A204.1 (cell line): Measurements from ENCODE around the gene OS9.
"Not testable (repeated sequence)": the region's sequence is repeated elsewhere in the genome, so short reads cannot be mapped to it uniquely, and the experiment has no call there.

Experiments
- FAIRE-seq: peaks from 2 replicates; lab custom pipeline; 2012; peaks lifted over from hg19 to GRCh38; lab: Jason Lieb, UNC

OS9 gene

DNA sequence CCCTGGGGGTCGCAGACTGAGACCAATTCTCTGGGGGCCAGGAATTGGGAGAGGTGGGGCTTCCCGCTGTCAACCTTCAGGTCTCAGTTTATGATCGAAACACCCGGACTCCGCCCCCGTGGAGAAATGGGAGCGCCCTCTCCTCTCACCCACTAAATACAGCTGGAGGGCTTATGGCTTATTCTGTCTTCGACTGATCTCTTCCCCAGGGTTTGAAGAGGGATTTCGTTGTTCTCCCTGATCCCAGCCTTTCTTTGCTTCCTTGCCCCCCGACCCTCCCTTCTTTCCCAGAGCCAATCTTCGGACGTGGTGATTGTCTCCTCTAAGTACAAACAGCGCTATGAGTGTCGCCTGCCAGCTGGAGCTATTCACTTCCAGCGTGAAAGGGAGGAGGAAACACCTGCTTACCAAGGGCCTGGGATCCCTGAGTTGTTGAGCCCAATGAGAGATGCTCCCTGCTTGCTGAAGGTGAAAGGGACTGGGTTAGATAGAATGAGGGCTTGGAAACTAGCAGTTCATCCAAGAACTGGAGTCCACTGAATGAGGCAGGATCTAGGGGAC lies 607 bp downstream of the OS9 start:
- FAIRE-seq = no peak

DNA sequence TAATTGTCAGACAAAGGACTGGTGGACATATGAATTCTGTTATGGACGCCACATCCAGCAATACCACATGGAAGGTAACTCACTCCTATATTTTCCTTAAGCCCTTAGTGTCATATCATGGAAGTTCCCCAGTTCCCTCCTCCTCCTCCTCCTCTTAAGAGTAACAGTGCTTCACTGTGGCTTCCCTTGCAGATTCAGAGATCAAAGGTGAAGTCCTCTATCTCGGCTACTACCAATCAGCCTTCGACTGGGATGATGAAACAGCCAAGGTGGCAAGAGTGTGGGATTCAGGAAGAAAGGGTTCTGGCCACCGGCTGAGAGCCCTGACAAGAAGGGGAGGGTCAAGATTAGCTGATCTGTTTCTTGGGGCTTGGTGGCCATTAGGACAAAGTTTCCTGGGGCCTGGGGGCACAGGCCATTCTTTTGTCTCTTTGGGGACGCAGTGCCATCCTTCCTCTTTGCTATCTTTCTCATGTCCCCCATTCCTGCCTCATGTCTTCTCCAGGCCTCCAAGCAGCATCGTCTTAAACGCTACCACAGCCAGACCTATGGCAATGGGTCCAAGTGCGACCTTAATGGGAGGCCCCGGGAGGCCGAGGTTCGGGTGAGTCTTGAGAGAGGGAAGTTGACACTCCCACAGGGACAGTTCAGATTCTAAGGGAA lies 2.0 kb downstream of the OS9 start:
- FAIRE-seq = no peak

DNA sequence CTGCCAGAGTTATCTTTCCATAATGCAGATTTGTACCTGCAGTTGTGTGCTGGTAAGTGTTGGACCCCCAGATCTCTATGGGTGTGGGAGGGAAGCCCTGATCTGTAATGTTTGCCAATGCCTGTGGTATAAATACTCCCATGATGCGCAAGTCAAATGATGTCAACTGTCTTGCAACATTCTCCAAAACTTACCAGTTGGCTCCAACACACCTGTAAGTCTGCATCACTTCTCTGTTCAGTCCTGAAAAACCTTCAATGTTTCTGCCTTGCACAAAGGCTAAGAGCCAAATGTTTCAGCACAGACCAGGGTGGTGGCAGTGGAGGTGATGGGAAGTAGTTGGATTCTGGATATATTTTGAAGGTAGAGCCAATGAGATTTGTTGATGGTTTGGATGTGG lies 3.1 kb downstream of the OS9 start:
- FAIRE-seq = no peak

DNA sequence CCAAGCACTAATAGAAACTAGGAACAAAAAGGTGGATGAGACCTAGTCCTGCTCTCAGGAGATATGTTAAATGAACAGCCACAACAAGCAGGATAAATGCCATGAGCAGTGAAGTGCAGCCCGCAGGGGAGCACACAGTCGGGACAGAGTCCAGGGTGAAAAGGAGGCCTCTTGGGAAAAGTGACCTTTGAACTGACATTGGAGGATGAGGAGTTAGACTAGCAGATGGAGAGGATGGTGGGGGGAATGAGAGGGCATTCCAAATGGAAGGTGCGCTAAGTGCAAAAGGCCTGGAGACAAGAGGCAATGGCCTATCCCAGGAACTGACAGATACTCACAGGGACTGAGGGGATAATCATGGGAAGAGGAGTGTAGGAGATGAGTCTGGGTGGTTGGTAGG lies 4.5 kb downstream of the OS9 start:
- FAIRE-seq = no peak

DNA sequence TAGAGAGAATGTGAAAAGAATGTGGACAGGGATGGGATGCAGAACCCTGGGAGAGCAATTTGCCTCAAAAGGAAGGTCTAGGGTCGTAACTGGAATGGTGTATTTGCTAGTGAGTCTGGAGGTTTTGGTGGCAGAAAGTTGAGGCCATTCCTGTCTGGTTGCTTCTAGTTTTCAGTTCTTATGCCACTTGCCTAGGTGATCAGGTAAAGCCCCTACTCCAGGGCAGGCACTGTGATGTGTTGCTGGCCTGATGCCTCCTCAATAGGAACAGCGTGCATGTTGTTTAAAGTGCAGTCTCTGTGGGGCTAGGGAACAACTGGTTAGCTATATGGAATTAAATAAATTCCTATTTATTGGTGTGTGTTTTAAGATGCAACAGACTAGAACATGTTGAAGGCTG lies 6.4 kb downstream of the OS9 start:
- no peak for FAIRE-seq

DNA sequence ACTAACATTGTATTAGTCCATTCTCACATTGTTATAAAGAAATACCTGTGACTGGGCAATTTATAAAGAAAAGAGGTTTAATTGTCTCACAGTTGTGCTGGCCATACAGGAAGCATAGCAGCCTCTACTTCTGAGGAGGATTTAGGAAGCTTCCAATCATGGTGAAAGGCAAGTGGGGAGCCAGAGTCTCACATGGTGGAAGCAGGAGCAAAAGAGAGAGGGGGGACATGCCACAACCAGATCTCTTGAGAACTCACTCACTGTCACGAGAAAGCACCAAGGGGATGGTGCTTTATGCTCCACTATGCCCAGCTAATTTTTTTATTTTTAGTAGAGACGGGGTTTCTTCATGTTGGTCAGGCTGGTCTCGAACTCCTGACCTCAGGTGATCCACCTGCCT lies 13.3 kb downstream of the OS9 start:
- FAIRE-seq = no peak

DNA sequence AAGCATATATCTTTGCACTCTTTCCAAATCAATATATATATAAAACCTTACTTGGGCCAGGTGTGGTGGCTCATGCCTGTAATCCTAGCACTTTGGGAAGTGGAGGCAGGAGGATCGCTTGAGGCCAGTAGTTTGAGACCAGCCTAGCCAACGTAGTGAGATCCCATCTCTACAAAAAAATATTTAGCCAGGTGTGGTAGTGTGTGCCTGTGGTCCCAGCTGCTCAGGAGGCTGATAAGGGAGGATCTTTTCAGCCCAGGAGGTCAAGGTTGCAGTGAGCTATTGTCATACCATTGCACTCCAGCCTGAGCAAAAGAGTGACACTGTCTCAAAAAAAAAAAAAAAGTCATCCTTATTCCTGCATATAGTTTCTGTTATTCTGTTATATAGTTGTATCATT lies 14.4 kb downstream of the OS9 start:
- FAIRE-seq = no peak

DNA sequence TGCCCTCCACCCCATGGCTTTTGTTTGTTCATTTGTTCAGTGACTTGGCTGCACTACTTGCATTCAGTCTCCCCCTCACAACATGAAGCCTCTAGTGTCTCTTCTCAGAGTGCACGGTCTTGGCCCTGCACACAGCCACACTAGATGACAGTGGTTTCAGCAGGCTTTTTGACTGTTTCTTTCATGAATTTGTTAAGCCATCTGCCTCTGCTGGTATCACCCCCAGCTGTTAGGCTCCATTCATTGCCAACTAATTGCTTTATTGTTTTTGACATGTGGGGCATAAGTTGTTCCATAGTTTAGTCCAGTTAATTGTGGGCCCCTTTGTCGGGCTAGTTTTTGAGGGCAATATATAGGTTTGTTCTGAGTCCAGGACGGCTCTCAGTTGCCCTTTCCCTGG lies 18.8 kb downstream of the OS9 start:
- FAIRE-seq = no peak

DNA sequence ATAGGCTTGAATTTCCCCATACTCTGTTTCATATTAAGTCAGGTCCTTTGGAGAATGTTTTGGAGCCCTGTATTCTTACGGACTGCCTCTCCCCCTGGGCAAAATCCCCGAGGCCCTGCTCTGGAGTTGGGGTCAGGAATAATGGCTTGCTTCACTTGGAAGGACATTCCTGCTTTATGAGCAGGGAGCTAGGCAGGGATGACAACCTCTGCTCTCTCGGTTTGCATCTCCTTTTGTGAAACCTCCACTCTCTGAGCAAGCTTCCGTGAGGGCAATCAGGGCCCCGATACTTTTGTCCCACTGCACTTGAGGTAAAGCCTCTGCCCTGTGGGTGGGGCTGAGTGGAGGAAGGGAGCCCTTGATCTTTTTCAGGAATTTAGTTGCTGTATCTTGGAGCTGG lies 19.3 kb downstream of the OS9 start:
- no peak for FAIRE-seq

DNA sequence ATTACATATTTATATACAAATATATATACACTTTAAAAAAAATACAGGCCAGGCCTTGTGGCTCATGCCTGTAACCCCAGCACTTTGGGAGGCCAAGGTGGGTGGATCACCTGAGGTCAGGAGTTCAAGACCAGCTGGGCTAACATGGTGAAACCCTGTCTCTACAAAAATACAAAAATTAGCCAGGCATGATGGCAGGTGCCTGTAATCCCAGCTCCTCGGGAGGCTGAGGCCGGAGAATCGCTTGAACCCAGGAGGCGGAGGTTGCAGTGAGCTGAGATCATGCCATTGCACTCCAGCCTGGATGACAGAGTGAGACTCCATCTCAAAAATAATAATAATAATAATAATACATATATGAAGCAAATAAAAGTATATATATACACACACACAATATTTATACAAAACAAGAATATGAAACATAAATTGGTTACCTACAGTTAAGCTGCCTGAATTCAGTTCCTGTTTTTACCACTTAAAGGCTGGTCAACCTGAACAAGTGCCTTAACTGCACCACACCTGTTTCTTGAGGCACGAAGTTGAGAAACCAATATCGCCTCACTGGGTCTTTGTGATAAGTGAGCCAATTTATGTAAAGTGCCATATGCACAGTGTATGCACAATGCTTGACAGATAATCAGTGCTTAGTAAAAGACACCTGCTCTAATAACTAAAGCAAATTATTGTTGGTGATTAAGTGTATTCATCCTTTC lies 21.3 kb downstream of the OS9 start:
- not testable (repeated sequence) for FAIRE-seq

DNA sequence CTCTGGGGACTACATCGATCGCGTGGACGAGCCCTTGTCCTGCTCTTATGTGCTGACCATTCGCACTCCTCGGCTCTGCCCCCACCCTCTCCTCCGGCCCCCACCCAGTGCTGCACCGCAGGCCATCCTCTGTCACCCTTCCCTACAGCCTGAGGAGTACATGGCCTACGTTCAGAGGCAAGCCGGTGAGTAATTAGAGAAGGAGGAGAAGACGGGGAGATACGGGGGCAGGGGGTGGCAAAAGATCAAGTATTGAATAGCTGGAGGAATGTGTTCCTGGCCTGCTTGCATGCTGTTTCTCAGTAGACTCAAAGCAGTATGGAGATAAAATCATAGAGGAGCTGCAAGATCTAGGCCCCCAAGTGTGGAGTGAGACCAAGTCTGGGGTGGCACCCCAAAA lies 21.9 kb downstream of the OS9 start:
- FAIRE-seq = no peak

DNA sequence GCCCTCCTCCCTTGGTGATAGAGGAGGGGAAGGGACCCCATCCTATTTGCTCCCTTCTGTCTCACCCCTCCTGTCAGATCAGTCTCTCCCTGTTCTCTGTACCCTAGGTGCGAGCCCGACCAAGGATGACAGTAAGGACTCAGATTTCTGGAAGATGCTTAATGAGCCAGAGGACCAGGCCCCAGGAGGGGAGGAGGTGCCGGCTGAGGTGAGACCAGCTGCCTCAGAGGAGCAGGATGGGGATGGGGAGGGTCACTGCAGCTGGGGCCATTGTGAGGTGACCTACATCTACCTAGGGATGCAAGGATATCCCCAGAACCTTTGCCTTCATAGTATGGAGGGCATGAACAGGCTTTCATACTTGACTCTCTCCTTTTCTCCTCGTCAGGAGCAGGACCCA lies 22.4 kb downstream of the OS9 start:
- FAIRE-seq = no peak

DNA sequence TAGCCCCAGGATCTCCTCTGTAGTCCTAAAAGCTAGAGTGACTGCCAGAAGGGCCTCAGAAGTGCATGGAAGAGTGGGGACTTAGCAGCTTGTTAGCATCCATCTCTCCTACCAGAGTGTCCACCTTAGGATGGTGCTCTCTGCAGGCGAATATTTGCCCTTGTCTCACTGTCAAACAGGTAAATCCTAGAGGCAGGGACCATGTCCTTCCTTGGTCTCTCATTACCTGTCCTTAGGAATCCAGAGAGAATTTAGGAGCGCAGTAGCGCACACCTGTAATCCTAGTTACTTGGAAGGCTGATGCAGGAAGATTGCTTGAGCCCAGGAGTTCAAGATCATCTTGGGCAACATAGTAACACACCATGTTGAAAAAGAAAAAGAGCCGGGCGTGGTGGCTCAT lies 23.2 kb downstream of the OS9 start:
- FAIRE-seq = no peak

DNA sequence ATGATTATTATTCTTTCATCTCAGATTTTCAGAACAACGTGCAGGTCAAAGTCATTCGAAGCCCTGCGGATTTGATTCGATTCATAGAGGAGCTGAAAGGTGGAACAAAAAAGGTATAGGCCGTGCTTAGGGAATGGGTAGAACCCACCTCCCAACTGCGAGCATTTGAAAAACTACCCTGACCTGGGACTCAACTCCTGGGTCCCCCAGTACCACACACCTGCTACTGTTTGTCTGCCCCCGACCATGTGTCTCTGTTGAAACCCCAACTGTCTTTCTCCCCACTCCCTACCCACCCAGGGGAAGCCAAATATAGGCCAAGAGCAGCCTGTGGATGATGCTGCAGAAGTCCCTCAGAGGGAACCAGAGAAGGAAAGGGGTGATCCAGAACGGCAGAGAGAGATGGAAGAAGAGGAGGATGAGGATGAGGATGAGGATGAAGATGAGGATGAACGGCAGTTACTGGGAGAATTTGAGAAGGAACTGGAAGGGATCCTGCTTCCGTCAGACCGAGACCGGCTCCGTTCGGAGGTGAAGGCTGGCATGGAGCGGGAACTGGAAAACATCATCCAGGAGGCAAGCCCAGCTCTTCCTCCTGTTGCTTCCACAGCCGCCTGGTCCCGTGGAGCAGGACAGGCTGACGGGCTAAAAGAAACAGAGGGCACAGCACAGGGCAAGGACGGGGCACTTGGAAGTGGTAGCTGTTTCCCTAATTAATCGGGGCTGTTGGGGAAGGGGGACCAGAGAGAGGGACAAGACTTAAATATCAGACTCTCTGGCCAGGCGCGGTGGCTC lies 24.1 kb downstream of the OS9 start:
- no peak for FAIRE-seq

DNA sequence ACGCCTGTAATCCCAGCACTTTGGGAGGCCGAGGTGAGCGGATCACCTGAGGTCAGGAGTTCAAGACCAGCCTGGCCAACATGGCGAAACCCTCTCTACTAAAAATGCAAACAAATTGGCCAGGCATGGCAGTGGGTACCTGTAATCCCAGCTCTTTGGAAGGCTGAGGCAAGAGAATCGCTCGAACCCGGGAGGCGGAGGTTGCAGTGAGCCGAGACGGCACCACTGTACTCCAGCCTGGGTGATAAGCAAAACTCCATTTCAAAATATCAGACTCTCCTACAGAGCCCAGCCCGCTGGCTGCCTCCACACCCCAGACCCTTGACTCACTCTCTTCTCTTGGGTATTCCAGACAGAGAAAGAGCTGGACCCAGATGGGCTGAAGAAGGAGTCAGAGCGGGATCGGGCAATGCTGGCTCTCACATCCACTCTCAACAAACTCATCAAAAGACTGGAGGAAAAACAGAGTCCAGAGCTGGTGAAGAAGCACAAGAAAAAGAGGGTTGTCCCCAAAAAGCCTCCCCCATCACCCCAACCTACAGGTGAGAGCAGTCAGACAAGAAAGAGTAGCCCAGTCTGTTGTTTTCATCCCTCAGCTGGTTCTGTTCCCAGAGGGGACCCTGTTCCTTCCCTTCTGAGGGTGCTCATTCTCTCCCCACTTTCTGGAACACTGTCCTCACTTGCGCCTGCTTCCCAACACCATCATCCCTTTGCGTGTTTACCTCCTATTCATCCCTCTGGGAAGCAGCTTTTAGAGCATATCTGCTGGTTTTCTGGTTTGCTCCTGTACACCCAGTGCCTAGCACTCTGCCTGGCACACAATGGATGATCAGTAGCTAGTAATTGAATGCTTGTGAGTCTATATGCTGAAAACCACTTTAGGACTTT lies 25.0 kb downstream of the OS9 start:
- FAIRE-seq = no peak

DNA sequence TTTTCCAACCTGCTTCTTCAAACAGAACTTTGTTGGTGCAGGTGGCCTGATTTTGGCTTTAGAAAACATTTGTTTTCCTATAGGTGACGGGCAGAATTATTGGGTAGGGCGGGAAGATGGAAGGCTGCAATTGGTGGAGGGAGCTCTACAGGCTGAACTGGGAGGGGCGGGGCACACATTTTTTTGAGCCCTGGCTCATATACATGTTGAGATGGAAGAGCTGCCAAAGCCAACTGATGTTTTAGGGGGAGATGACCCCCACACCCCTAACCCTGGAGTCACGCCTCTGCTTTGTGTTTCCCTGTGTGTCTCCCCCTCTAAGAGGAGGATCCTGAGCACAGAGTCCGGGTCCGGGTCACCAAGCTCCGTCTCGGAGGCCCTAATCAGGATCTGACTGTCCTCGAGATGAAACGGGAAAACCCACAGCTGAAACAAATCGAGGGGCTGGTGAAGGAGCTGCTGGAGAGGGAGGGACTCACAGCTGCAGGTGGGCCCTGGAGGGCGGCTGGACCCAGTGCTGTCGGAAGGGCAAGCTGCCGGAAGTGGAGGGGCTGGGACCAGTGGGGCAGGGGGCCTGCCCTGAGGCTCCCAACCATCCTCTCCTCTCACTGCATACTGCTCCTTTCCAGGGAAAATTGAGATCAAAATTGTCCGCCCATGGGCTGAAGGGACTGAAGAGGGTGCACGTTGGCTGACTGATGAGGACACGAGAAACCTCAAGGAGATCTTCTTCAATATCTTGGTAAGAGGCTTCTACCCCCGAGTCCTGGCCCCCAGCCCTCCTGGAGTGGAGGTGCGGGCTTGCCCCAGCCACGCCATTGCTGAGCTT lies 26.1 kb downstream of the OS9 start:
- no peak for FAIRE-seq

DNA sequence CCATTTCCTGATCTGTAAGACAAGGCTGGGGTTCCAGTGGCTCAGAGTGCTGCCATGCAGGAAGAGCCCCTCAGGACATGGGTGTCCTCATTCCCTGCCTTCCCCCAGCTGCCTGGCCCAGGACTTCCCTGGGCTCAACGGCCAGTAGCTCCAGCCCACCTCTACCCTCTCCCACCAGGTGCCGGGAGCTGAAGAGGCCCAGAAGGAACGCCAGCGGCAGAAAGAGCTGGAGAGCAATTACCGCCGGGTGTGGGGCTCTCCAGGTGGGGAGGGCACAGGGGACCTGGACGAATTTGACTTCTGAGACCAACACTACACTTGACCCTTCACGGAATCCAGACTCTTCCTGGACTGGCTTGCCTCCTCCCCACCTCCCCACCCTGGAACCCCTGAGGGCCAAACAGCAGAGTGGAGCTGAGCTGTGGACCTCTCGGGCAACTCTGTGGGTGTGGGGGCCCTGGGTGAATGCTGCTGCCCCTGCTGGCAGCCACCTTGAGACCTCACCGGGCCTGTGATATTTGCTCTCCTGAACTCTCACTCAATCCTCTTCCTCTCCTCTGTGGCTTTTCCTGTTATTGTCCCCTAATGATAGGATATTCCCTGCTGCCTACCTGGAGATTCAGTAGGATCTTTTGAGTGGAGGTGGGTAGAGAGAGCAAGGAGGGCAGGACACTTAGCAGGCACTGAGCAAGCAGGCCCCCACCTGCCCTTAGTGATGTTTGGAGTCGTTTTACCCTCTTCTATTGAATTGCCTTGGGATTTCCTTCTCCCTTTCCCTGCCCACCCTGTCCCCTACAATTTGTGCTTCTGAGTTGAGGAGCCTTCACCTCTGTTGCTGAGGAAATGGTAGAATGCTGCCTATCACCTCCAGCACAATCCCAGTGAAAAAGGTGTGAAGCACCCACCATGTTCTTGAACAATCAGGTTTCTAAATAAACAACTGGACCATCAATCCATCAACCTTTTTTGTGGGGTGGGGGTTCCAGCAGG lies 27.0 kb downstream of the OS9 start:
- no peak for FAIRE-seq

DNA sequence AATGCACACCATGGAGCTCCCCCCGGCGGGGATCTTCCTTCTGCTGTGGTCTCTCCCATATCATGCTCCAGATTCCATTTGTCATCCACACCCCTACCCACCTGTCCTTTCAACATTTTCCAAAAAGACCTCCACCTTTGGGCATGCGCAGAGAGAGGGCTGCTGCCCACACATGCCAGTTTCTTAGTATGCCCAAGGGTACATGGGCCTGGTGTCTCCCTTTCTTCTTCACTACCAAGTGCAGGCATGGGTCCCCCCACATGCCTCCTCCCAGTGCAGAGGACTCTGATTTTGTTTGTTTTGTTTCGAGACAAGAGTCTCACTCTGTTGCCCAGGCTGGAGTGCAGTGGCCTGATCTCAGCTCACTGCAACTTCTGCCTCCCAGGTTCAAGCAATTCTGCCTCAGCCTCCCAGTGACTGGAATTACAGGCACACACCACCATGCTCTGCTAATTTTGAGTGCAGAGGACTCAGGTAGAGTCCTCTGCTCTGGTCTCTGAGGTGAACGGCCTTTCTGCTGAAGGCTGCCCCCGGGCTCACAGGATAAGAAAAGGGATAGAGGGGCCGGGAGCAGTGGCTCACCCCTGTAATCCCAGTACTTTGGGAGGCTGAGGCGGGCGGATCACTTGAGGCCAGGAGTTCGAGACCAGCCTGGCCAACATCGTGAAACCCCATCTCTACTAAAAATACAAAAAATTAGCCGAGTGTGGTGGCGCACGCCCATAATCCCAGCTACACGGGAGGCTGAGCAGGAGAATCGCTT lies 28.1 kb downstream of the OS9 start:
- not testable (repeated sequence) for FAIRE-seq
